GM18951 (cell line): ENCODE measurements around the gene NHSL1.

ENCODE experiments used
- POLR2A ChIP-seq: IDR thresholded peaks from 4 replicates; pipeline ENCODE4 v1.6.1; 2011; ENCODE audit warnings: mild to moderate bottlenecking; ENCODE audit not compliant: insufficient read length, insufficient read depth; ENCODE audit errors: extremely low read depth
- in situ Hi-C: fragments of 300-500 bp; cut with MboI; formaldehyde crosslinking; loops from one replicate; pipeline ENCODE4 v1.12.0; 2022; ENCODE audit warnings: low sequenced_read_pairs, mixed read lengths, inconsistent platforms; ENCODE audit not compliant: unreplicated experiment

Gene NHSL1

DNA sequence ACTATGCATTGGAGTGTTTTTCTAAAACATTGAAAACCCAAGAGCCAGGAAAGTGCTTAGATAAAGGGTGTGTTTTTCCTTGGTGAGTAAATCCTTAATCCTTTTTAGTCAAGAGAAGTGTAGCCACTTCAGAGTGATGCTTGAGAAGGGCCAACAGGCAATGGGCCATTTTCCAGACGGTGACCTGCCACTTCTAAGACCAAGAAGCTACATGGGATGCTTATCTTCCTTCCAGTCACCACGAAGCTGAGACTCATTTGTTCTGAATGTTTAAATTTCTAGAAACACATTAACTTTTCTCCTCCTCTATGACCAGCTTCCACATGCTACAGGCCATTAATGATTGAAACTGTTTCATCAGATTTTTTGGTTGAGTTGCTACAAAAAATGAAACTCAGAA lies 34.4 kb upstream of the NHSL1 start:
- in situ Hi-C loops: no loop called here

DNA sequence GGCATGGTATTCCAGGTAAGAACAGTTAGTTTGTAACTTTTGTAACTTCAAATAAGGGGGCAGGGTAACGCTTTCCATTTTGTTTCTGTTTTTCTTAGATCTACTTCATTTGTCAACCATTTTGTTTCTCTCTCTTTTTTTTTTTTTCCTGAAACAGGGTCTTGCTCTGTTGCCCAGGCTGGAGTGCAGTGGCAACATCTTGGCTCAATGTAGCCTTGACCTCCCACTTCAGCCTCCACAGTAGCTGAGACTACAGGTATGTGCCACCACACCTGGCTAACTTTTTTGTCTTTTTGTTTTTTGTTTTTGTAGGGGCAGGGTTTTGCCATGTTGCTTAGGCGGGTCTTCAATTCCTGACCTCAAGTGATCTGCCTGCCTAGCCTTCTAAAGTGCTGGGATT lies 32.1 kb upstream of the NHSL1 start:
- TF ChIP-seq POLR2A: no peak
- in situ Hi-C loops: no loop called here

More for the DNA sequence above, 34.4 kb upstream of the NHSL1 start:
- no peak for TF ChIP-seq POLR2A

DNA sequence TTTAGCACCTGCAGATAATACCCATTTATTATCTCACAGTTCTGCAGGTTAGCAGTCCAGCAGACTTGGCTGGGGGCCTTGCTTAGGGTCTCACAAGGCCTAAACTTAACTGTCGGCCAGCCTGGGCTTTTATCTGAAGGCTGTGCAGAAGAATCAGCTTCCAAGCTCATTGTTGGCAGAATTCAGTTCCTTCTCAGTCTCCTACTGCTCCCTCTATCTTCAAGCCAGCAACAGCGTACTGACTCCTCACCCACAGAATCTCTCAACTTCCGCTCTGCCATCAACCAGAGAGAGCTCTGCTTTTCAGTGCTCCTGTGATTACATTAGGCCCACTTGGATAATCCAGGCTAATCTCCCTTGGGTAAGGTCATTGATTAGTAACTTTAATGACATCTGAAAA lies 30.2 kb upstream of the NHSL1 start:
- in situ Hi-C loops: no loop called here
- no peak for TF ChIP-seq POLR2A

DNA sequence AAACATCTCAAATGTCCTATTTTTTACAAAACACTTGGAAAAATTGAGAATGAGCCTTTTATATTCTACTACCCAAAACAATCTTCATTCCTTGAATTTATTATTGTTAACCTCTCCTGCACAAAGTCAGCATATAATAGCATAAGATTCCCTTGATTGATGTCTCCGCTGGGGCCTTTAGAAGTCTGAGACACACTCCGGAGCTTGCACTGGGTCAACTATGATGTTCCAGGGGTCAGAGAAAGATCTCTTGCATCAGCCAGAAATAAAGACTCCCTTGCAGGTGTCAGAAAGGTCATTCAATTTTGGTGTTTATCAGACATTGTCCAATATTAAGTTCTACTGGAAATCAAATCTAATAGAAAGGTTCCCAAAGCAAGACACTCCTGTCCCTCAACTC lies 29.7 kb upstream of the NHSL1 start:
- in situ Hi-C loops: no loop called here
- no peak for TF ChIP-seq POLR2A

DNA sequence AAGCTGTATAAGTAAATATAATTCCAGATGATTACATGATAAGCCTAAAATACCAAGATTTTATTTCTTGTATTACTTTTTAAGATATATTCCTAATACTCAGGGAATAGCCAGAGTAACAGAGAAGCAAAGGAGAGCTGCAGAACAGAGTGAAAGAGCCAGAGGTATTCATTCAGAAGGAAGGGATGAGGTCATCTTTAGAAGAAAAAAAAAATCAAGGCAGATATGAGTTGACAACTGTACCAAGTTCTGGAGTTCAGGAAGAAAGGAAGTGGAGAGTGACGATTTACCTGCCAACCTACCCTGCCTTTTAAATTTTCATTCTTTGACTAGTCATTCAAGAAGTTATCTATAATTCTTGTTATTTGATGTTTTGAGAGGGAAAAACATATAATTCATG lies 28.8 kb upstream of the NHSL1 start:
- in situ Hi-C loops: no loop called here

DNA sequence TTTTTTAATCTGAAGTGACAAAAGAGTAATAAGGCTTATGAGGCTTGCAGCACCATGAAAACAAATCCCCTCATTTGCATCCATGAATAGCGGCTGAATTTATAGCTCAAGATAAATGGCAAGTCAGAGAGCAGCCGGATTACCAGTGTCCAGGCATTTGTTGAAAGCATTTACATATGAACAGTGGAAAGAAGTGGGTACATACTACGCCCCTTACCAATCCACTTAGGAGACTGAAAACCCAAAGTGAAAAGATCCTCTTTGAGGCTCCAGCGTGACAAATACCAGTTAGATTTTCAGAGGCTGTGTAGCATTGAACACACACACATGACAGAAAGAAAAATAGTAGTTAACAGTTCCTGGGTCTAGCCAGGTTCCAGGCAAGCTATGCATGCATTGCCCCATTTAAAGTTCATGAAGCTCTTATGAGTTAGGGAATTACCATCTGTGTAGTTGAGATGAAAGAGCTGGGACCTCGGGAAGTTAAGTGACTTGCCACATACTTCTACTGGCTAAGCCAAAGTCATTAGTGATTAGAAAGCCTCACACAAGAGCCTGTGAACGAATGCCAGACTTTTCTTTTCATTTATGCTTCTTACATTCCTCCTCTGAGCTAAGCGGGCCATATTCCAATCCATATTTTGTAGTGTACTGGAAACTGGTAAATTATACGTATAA lies 28.3 kb upstream of the NHSL1 start:
- no peak for TF ChIP-seq POLR2A
- in situ Hi-C loops: no loop called here

More for the DNA sequence above, 28.8 kb upstream of the NHSL1 start:
- no peak for TF ChIP-seq POLR2A

DNA sequence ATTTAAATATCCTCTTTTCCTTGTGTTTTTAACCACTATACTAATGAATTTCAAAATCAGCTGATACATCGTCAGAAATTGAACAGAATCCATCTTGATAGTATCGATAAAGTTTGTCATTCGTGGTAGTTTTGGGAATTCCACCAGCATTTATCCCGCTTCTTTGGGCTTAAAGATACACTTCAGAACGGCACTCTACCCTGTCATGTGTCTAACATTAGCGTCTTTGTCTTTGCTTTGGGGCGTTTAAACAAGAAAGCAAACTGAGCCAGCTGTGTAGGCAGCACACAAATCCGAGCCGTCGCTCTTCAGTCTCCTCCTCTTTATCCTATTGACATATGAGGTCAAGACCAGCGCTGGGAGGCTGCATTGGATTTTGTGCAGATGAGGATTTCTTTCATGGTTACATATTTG lies 27.5 kb upstream of the NHSL1 start:
- no peak for TF ChIP-seq POLR2A
- in situ Hi-C loops: no loop called here

DNA sequence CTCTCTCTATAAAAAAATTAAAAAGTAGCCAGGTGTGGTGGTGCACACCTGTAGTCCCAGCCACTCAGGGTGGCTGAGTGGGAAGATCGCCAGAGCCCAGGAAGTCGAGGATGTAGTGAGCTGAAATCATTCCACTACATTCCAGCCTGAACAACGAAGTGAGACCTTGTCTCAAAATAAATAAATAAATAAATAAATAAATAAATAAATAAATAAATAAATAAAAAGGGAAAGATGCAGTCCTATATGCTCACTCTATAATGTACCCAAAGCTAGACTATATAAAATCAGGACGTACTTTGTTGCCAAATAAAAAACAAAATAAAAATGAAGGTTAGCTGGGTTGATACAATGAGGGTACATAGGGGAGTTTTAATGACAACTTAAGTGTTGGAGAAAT lies 26.1 kb upstream of the NHSL1 start:
- in situ Hi-C loops: no loop called here
- TF ChIP-seq POLR2A: no peak

DNA sequence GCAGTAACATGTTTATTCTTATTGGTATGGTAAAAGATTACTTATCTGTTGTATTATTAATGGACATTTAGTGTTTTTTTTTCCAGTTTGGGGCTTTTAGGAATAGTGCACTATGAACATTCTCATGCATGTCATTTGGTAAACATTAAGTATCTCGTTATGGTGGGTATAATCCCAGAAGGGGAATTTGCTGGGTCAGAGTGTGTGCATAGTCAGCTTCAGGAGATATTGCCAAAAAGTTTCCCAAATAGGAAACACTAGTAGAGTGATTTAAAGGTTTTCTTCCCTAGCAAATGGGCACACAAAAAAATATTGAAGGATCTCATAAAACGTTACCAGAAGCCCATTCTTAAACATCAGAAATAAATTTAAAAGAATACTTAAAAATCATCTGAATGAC lies 25.2 kb upstream of the NHSL1 start:
- in situ Hi-C loops: no loop called here
- TF ChIP-seq POLR2A: no peak

DNA sequence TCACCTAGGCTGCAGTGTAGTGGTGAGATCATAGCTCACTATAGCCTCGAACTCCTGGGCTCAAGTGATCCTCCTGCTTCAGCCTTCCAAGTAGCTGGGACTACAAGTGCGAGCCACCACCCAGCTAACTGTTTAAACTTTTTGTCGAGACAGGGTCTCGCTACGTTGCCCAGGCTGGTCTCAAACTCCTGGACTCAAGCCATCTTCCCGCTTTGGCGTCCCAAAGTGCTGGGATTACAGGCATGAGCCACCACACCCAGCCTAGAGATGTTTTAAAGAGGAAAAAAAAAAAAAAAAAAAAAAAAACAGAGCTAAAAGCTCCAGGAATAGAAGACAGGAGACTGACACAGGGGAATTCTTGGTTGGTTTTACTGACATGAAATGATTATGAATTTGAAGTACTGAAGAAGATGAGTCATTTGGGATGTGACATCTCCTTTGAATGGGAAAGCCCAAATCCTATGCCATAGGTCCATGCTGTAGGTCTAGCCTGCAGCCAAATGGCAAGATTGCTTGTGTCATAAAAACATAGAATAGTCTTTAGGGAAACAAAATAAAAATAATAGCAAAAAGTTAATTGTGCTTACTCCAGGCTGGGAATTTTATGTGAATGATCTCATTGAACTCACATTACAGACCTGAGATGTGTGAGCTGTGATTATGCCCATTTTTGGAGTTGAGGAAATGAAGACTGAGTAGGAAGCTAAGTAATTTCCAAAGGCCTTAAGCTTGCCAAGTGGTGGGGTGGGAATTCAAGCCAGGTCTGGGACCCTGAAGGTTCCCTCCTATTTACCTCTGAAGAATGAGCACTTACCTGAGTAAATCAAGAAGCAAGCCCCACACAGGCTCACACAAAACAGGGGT lies 24.3 kb upstream of the NHSL1 start:
- in situ Hi-C loops: no loop called here
- no peak for TF ChIP-seq POLR2A

DNA sequence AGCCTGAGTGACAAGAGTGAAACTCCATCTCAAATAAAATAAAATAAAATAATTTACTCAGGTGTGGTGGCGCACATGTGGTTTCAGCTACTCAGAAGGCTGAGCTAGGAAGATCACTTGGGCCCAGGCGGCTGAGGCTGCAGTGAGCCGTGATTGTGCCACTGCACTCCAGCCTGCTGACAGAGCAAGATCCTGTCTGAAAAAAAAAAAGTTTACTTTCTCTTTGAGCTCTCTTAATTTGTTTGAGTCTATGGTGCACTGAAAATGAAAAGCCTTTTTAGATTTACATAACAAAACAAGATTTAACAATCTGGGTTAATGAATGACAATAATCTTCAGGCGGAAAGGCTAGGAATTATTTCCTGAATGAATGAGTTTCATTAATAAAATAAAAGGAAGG lies 23.3 kb upstream of the NHSL1 start:
- TF ChIP-seq POLR2A: no peak
- in situ Hi-C loops: no loop called here

DNA sequence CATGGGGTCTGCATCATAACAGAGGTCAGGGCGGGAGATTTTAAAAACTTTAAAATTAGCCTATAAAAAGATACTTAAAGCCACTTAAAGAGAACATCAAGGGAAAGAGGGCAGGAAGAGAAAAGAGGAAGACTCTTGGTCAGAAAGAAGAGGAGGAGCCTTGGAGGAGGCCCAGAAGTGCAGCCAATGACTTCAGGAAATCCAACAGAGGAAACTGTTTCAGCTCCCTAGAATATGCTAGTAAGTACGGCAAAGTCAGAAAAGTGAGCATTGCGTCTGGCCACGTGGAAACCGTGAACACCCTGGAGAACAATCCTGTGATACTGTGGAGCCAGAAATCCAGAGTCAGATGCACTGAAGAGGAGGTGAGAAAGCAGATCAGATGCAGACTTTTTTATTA lies 22.5 kb upstream of the NHSL1 start:
- TF ChIP-seq POLR2A: no peak
- in situ Hi-C loops: no loop called here

DNA sequence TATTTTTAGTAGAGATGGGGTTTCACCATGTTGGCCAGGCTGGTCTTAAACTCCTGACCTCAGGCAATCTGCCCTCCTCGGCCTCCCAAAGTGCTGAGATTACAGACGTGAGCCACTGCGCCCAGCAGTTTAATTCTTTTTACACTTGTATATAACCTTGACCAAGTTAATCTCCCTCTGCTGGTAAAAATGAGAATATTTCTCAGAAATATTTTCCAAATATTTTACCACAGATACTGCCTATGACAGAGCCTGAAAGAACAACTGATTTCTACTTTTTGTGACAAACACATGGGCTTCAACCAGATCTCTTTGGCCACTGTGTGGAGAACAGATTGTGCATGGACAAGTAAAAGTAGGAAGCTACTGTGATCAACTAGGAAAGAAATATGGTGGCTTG lies 21.2 kb upstream of the NHSL1 start:
- no peak for TF ChIP-seq POLR2A
- in situ Hi-C loops: no loop called here

DNA sequence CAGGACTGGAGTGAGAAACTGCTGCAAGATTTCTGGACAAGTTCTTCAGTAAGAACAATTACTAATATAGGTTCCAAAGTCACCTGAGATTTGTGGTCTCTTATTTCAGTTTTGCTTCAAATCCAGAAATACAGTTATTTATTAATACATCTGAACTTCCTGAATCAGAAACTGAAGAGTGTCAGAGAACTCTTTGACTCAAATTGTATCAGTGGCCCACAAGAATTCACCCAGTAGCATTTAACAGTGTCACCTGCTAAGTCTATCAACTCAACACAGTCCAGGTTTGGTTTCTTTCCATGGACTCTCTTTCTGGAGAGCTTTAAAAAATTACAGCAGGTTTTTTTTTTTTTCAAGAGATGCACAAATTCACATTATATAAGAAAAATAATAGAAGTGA lies 18.8 kb upstream of the NHSL1 start:
- TF ChIP-seq POLR2A: no peak
- in situ Hi-C loops: loop anchor here (5.0 to 10.0 kb wide), 2 partner anchors 86 to 403 kb away; no protein-coding TSS in a partner anchor
